HG03060 (cell line): ENCODE results near the gene NUAK1.

Source experiments
- ATAC-seq: cut with Tn5 transposase; IDR thresholded peaks from one replicate; pipeline ENCODE4 v1.9.1; 2021; ENCODE audit warnings: low read depth, moderate number of reproducible peaks; ENCODE audit not compliant: unreplicated experiment

The NUAK1 gene

GRCh38 chr12:106138633-106139421 lies at the start of gene NUAK1:
TSS of gene NUAK1 (minus strand) at chr12:106138954. CDS start at chr12:106138653, 301 bp downstream.
- no peak for ATAC-seq

GRCh38 chr12:106188256-106188655 lies 49.5 kb upstream of the NUAK1 start:
- ATAC-seq = no peak

GRCh38 chr12:106187842-106188241 lies 49.1 kb upstream of the NUAK1 start:
- no peak for ATAC-seq

- no peak for ATAC-seq
Observed at GRCh38 chr12:106187155-106187789, 48.5 kb upstream of the NUAK1 start.

GRCh38 chr12:106183735-106184134 lies 45.0 kb upstream of the NUAK1 start:
- no peak for ATAC-seq

- ATAC-seq = no peak
Observed at GRCh38 chr12:106181401-106182114, 42.8 kb upstream of the NUAK1 start.

GRCh38 chr12:106179086-106179485 lies 40.3 kb upstream of the NUAK1 start:
- ATAC-seq = no peak

GRCh38 chr12:106178562-106178961 lies 39.8 kb upstream of the NUAK1 start:
- ATAC-seq = no peak

- no peak for ATAC-seq
Observed at GRCh38 chr12:106176560-106176959, 37.8 kb upstream of the NUAK1 start.

GRCh38 chr12:106174876-106175275 lies 36.1 kb upstream of the NUAK1 start:
- ATAC-seq = no peak

- ATAC-seq = no peak
Observed at GRCh38 chr12:106173442-106173841, 34.7 kb upstream of the NUAK1 start.

- no peak for ATAC-seq
Observed at GRCh38 chr12:106171117-106171750, 32.5 kb upstream of the NUAK1 start.

- ATAC-seq = no peak
Observed at GRCh38 chr12:106170285-106170684, 31.5 kb upstream of the NUAK1 start.

GRCh38 chr12:106163712-106164111 lies 25.0 kb upstream of the NUAK1 start:
- no peak for ATAC-seq

- ATAC-seq = no peak
Observed at GRCh38 chr12:106161491-106161890, 22.7 kb upstream of the NUAK1 start.

GRCh38 chr12:106160915-106161314 lies 22.2 kb upstream of the NUAK1 start:
- no peak for ATAC-seq

GRCh38 chr12:106157802-106158201 lies 19.0 kb upstream of the NUAK1 start:
- no peak for ATAC-seq

GRCh38 chr12:106154751-106155273 lies 16.1 kb upstream of the NUAK1 start:
- no peak for ATAC-seq

GRCh38 chr12:106152334-106152733 lies 13.6 kb upstream of the NUAK1 start:
- ATAC-seq = no peak

GRCh38 chr12:106150555-106150954 lies 11.8 kb upstream of the NUAK1 start:
- ATAC-seq = no peak
